Non-pigmented ciliary epithelial cell (primary cell): Measurements from ENCODE around the gene NMNAT3.

Experiments
- DNase-seq: peaks from one replicate; pipeline ENCODE4 v3.0.0-alpha.2; 2010; ENCODE audit warnings: low read depth

Gene NMNAT3

DNA sequence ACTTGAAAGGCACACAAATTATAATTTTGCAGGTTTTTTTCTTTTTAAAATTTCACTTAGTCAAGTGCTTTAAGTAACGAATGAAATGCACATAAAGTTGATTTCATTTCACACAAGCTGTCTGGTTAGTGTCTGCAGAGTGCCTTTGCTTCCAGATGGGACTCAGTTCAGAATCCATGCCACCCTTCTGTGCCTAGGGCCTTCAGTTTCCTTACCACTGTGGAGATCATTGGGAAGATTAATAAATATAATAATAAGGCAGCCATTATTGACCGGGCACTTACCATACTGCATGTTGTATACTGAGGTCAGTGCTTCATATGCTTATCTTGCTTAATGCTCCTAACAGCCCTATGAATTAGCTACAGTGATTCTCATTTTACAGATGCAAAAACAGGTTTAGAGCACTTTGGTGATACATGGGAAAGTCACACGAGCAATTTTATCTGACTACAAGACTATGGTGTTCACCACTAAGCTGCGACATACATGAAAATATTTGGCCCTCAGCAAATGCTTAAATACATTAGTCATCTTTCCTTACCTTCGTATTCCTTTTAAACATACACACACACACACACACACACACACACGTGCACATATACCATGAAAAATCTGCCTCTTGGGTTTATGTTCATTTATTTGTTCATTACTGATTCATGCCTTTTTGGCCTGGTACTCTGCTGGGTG is 3.1 kb downstream of the NMNAT3 start:
- no peak for DNase-seq

DNA sequence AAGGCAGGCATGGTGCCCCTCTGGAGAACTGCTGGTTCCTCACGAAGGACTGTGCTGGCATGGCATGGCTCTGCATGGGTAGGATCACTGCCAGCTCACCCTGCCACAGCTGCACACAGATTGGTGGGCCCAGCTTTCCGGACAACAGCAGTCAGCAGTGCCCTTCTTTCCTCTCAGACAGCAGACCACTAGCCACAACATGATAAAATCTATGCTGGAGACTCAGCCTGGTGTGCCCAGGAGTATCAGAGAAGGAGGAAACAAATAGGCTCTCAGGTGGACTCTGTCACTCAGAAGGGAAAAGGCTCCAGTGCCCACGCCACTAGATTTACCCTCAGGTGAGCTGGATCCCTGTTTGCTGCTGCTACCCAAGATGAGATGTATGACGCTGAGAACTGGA is 4.9 kb downstream of the NMNAT3 start:
- no peak for DNase-seq

DNA sequence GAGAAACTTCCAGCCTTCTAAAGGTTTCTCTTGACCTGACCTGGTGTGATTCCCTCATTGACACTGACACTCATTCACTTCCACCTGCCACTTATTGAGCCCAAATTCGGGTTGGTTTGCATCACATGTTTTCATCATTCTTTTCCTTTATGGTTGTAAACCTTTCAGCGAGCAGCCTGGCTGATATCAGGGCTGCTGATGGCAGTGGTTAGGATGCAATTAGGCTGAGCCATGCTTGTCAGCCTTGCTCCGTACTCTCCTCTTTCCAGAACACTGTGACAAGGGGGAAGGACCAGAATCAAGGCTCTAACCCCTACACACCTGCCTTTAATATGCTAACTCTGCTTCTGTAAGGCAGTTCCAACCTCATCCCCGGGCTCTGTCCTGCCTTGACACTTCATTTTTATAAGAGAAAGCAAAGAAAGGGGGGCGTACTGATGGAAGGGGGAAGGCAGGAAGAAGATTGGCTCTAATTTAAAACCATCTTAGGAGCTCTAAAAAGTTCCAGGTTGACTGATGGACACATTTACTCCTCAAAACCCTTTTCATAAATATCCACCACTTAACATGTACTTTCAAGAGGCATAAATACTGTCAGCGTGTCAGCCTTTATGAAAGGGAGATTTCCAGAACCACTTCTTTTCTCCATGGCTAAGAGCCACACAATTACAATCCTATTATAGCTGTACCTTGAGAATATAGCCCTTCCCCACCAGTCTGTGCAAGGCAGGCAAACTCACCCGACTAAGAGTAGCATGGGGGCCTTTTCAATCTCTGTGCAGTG is 5.7 kb downstream of the NMNAT3 start:
- no peak for DNase-seq

DNA sequence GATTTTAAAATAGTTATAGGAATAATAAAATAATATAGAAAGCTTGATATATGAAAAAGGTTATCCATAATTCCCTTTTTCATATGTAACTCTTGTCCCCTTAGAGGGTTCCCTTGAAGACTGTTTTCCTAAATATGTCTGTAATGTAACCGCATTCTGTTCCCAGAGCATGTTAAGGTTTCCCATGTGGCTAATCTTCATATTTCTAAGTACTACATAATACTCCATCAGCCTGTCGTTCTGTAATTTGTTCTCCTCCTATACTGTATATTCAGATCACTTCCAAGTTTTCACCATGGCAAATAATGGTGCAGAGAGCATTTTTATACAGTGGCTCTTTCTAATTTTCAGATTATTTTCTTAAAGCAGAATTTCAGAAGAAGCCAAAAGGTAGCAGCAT is 6.7 kb downstream of the NMNAT3 start:
- DNase-seq: no peak

DNA sequence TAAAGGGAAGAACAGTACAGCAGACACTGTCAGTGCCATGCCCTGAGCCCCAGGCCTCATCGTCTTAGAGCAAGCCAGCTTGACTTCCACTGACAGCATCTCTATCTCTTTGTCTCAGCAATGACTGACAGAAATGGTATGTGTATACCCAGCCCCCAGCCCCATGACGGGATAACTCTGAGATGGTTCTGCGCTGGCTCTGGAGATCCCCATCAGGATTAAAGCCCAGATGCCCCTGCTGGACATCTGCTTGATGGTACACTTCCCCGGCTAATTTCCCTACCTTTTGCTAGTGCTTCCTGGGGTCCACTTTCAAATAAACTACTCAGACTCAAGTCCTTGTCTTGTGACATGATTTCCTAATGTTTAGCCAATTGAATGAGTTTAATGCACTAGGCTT is 7.6 kb downstream of the NMNAT3 start:
- DNase-seq: no peak

DNA sequence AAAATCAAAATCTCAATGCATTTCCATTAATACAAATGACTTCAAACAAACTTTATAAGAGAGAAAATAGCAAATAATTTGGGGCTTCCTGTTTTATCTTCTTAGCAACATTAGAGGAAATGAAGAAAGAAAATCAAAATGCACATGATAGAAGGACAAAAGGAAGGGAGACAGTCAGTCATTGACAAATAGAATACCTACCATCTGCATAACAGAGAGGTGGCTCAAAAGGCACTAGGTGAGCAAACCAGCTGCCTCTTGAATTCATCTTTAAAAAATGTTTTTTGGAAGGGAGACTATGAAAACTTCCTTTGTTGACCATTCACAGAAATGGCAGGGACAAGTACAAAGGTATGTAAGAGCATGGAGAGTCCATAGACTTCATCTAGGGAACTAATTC is 9.4 kb downstream of the NMNAT3 start:
- DNase-seq: no peak

DNA sequence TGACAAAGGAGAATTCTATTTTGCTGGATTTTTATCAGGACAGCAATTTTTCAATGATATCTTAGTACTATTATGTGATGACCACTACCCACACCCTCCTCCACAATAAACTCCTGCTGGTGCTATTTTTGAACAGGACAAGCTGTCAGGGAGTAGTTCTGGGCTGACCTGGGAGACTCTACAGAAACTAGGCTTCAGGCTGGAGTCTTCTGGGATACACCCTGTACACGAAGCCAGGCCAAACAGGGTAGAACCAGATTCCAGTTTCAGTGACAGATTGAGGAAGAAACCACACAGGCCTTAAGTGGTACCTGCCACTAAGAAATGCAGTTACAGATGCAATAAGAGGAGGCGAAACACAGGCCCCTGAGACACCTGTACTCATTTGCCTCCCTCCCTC is 12.8 kb downstream of the NMNAT3 start:
- DNase-seq: no peak

DNA sequence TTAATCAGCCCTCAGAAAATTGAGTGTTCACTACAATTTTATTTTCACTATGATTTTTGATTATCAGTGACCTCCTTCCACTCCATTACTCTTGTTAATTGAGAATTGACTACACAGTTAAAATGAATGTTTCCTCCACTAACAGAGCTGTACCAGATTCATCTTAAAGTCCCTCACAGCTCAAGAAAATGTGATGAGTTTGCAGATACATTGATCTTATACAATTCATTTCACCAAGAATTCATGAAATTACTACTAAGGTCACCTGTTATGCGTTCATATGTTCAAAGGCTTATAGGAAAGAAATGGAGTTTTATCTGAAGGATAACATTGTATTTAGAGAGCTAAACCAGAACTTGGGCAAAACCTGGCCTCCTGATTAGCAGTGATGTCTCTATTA is 17.5 kb downstream of the NMNAT3 start:
- DNase-seq: no peak

DNA sequence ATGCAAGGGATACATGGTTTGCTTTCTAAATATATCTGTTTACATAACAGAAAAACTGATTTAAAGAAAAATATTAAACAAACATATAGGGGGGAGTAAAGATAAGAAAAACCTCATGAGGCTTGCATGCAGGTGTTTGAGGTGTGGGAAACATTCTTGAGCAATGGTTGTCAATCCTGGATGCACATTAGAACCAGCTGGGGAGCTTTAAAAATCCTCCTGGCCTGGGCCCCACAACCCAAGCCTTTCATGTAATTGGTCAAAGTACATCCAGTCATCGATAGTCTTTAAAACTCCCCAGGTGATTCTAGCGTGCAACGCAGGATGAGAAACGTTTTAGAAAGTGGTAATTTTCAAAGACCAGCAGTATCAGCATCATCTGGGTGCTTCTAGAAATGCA is 18.3 kb downstream of the NMNAT3 start:
- no peak for DNase-seq

DNA sequence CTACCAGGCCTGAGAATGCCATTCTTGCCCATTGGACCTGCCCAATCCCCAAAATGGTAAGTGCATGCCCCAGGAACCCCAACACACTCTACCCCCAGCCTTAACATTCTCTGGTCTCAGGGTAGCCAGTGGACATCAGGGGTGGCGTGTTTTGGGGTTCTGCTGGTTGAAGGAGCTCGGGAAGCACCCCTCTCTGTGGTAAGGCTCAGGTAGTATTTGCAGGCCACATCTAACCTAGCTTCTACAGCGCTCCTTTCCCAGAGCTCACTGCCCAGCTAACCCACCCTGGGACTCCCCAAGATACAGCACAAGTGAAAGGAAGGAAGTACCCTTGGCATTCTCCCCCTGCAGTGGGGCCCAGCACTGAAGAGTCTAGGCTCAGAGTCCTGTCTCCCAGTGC is 19.8 kb downstream of the NMNAT3 start:
- DNase-seq: no peak

DNA sequence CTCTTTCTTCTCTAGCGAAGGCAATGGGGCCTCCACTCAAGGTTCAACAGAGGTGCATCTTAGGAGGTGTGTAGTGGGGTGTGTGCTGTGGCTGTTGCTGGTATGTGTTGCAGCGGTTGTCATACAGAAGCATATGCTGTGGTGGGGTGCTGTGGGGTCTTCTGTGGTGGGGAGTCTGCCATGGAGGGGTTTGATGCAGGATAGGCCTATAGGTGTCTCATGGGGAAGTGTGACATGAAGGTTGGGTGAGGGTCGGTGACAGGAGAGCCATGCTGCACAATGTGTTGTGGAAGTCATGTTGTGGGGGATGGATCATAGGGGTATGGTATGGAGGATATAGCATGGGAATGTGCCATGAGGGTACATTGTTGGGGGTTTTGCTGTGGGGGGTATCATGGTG is 20.3 kb downstream of the NMNAT3 start:
- DNase-seq: no peak

DNA sequence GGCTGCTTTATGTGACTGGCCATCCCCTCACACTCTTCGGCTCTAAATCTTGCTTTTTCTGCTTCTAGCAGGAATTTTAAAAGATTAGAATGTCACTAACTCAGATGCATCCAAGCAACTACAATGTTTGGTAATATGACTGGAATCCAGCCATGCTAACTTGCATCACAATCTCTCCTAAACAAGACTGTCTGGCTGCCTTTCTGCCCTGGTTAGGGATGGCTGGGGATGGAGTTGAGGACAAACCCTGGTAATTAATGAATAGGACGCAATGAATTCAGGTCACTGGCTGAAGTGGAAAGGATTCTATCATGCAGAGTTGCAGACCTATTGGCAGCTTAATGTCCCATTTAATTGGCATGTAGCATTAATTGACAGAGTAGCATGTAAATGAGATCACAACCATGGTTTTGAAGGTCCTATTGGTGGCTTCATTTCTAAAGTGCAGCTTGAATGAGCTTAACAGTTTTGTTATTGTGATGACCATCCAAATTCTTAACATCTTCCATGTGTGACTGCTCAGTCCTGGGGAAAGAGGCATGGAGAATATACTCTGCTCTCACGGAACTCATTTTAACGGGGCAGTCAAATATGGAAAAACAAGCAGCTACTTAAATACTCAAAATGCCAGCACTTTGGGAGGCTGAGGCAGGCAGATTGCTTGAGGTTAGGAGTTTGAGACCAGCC is 21.7 kb downstream of the NMNAT3 start:
- no peak for DNase-seq

DNA sequence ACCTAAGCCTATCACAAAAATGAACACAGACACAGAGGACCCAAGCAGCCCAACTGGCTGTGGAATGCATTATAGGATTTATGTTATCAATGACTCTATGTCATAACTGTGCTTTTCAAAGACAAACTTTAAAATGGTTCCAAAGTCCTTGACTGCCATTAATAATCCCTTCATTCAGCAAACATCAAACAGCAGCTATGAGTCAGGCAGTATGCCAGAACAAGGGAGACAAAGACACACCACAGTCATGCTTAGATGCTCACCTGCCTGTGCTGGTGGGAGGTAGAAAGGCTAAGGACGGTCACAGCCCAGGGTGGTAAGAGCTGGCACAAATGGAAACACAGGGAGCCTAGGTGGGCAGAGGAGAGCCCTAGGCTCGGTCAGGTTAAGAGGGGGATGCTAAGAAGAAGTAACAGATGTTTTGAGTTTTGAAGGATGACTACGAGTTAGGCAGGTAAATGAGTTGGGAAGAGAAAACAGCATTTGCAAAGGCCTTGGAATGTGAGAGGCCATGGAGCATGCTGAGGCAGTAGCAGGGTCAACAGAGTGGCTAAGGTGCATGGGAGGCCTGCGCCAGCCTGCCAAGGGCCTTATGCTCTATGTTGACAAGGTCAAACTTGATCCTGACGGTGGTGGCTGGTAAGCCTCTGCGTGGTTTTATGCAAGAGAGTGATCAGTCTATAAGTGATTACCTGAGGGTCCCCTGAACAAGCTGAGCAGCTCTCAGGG is 23.0 kb downstream of the NMNAT3 start:
- DNase-seq: no peak

DNA sequence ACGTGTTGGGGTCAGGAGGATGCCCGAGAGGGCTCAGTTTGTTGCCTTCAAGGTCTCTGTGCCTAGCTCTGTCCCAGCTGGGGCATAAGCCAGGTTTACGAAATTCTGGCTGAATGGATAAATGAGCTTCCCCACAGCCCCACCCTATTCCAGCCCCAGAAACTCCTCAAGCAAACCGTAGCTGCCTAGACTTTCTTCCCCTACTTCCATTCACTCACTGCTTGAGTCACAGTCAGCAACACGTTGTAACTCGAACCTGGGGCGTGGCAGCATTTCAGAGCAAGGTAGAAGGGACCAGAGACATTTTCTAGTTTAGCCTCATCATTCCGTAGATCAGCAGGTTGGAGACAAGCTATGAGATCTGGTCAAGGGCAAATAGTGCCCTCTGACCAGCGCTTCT is 24.2 kb downstream of the NMNAT3 start:
- DNase-seq: no peak

DNA sequence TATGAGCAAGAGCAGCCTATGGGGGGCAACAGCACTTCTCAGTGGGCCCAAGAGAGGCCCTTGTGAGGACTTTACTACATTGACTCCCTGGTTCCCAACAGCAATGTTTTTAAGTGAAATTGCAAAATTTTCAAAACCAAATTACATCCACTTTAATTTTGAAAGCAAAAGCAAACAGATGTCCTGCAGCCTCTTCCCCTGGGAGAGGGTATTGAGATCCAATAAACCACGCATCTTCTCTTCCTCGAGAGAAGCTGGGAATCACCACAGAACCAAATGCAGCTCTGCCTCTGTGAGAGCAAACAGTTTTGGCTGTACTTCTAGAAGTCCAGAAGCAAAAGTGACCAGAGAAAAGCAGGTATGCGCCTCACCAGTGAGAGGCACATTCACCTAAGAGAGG is 25.2 kb downstream of the NMNAT3 start:
- DNase-seq: no peak

DNA sequence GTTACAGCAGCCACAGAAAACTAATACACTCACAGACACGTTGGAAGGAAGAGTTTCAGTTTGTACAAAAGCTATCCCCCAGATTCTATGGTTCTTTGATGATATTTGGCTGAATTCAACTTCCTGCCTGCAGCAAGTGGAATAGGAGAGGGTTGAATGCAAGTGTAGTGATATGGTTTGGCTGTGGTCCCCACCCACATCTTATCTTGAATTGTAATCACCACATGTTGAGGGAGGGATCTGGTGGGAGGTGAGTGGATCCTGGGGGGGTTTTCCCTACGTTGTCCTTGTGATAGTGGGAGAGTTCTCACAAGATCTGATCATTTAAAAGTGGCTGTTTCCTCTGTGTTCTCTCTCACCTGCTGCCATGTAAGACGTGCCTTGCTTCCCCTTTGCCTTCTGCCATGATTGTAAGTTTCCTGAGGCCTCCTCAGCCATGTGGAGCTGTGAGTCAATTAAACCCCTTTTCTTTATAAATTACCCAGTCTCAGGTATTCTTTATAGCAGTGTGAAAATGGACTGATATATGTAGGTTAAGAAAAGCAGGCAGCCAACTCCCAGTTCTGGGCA is 29.8 kb downstream of the NMNAT3 start:
- no peak for DNase-seq

DNA sequence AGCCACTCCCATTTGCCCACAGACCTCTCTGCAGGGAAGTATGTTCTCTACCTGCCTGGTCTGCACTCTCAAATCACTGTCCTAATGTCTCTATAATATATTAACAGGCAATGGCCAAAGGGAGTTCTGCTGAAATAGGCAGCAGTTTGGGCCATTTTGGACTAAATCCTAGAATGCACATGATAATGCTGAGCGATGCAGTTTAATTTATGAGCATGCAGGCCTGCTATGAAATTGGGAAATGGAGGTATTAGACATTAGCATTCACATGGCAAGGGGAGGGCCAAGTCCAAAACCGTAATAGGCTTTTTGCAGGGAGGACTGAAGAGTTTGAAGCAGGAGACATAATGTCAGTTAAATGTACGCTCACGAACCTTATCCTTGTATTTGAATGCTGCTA is 31.3 kb downstream of the NMNAT3 start:
- DNase-seq: no peak

DNA sequence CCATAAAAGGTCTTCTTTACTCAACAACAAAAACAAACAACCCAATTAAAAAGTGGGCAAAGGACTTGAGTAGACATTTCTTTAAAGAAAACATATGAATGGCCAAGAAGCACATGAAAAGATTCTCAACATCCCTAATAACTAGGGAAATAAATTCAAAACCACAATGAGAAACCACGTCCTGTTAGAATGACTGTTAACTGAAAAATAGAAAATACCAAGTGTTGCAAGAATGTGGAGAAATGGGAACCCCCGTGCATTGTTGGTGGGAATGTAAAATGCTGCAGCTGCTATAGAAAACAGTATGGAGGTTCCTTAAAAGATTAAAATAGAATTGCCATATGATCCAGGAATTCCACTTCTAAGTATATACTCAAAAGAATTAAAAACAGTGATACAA is 34.8 kb downstream of the NMNAT3 start:
- DNase-seq: no peak

DNA sequence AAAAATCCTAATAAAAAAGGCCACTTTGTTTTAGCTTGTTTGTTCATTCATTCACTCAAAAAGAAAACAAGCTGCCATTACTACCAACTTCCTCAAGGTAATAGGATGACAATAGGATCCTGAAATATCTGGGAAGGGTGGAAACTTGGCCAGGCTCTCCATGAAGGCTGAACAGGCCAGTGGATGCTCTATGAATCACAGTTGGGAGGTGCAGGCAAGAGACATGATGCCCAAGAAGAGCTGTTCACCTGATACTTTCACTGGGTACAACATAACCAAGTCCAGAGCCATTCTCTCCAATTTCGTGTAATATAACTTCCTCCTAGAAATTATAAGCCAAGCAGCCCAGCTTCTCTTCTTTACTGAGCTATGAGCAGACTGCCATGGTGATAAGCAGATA is 37.3 kb downstream of the NMNAT3 start:
- DNase-seq: no peak

DNA sequence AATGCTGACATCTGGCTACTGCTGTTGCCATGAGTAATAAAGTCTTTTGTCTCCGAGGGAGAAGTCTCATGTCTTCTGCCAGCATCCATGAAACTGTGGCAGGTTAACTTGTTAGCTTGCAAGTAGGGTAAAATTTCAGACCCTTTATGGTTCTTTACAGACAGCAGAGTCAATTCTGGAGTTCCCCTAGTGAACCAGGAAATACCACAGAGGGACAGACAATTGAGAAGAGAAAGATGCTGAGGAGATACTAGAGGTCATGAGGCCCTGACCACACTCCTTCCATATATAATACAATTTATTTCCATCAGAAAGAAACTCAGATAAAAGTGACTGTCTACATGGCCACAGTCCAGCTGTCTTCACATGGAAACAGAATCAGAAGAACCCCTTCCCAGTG is 38.1 kb downstream of the NMNAT3 start:
- DNase-seq: no peak

DNA sequence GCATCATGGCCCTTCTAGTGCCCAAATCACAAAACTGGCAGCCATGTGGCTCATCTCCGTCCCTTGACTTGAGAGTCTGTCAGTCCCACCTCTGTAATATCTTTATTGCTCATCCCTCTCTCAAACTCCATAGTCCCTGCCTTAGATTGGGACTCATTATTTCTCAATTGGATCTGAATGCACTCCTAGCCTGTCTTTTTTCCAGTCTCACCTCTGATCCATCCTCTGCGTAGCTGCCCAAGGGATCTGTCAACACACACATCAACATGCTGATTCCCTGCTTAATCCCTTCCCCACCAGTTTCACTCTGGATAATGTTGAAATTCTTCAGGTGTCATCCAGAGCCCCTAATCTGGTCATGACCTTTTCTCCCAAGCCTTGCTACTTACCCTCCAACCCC is 39.3 kb downstream of the NMNAT3 start:
- DNase-seq: no peak

DNA sequence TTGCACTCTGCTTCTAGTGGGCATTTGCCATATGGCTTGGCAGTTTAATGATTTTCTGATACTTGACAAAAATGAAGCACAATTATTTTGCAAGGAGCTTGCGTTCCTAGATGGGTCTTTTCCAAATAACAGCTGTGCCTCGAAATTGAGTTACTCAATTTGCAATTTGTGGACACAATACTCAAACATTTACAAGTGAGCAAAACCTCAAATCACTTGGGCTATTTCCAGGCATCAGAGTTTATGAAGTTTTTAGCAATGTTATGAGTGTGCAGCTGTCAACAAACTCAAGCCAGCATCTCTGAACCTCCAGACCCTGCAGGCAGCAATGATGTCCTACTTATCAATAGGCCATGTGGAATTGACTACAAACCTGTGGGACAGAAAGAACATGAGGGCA is 41.3 kb downstream of the NMNAT3 start:
- DNase-seq: no peak
